NK-92 (cell line): Measurements from ENCODE around the gene NRCAM.

Source experiments
- DNase-seq: peaks from one replicate; lab custom pipeline; 2025; ENCODE audit not compliant: unreplicated experiment; lab: John Stamatoyannopoulos, UW

Gene NRCAM

GRCh38 chr7:108254259-108254658 is 202.0 kb downstream of the NRCAM start:
- no peak for DNase-seq

- DNase-seq, result no peak
These were observed 202.8 kb downstream of the NRCAM start for GRCh38 chr7:108253275-108254044.

GRCh38 chr7:108252177-108252576 is 204.1 kb downstream of the NRCAM start:
- DNase-seq, result no peak

- DNase-seq, result no peak
These were observed 204.5 kb downstream of the NRCAM start for GRCh38 chr7:108251700-108252099.

GRCh38 chr7:108249453-108249852 is 206.8 kb downstream of the NRCAM start:
- DNase-seq, result no peak

GRCh38 chr7:108248821-108249220 is 207.4 kb downstream of the NRCAM start:
- DNase-seq, result no peak

- no peak for DNase-seq
These were observed 207.8 kb downstream of the NRCAM start for GRCh38 chr7:108248418-108248817.

- no peak for DNase-seq
These were observed 208.6 kb downstream of the NRCAM start for GRCh38 chr7:108247614-108248013.

- no peak for DNase-seq
These were observed 209.9 kb downstream of the NRCAM start for GRCh38 chr7:108246227-108246837.

- no peak for DNase-seq
These were observed 210.6 kb downstream of the NRCAM start for GRCh38 chr7:108245523-108246226.

- DNase-seq, result no peak
These were observed 212.1 kb downstream of the NRCAM start for GRCh38 chr7:108244110-108244509.

- DNase-seq, result no peak
These were observed 216.6 kb downstream of the NRCAM start for GRCh38 chr7:108239501-108240225.

GRCh38 chr7:108236681-108237415 is 219.4 kb downstream of the NRCAM start:
- no peak for DNase-seq

- no peak for DNase-seq
These were observed 220.7 kb downstream of the NRCAM start for GRCh38 chr7:108235451-108236061.

GRCh38 chr7:108234971-108235450 is 221.2 kb downstream of the NRCAM start:
- DNase-seq, result no peak

- no peak for DNase-seq
These were observed 222.0 kb downstream of the NRCAM start for GRCh38 chr7:108234281-108234680.

- DNase-seq, result no peak
These were observed 224.2 kb downstream of the NRCAM start for GRCh38 chr7:108232076-108232475.

- no peak for DNase-seq
These were observed 225.0 kb downstream of the NRCAM start for GRCh38 chr7:108231221-108231620.

- DNase-seq, result no peak
These were observed 228.9 kb downstream of the NRCAM start for GRCh38 chr7:108227366-108227765.

GRCh38 chr7:108226816-108227299 is 229.4 kb downstream of the NRCAM start:
- no peak for DNase-seq
